ENCODE results near the gene RHOG. TPM values are rescaled to one million over a fixed set of nuclear protein-coding genes. Genes with fewer than 3 reads are reported as not detected.

RHOG gene
- total RNA-seq, 2 experiments from 2014 or later = 158 to 172 TPM

GRCh38 chr11:3840004-3840869 lies 522 bp downstream of the RHOG start:
- H3K4me1 Mint-ChIP-seq = peaks cover 61% of the 10 kb centered on the region
- ChIA-PET POLR2A (interaction anchor here (0.9 kb wide), 1 partner anchor 107 kb away, joined by 4 read pairs; no protein-coding TSS in a partner anchor), CTCF (interaction anchor here (1.0 to 19.7 kb wide), 12 partner anchors 8 to 245 kb away, joined by 3 to 355 read pairs (median 9); partner anchors contain the start of genes PGAP2 and STIM1)
- no peaks in the 10 kb centered on the region for H3K9me3 Mint-ChIP-seq
- peak overlapping the region; percentile 94 for H3K4me3 Mint-ChIP-seq
- peak; percentile 38 for DNase-seq
- H3K27ac Mint-ChIP-seq = peak overlapping the region; percentile 99
- peaks cover 30% of the 10 kb centered on the region for H3K36me3 Mint-ChIP-seq (ENCODE audit: low read depth)
- no peaks in the 10 kb centered on the region for H3K27me3 Mint-ChIP-seq

GRCh38 chr11:3838504-3838903 lies 2.3 kb downstream of the RHOG start:
- Mint-ChIP-seq H3K27ac (peak overlapping the region; percentile 99), H3K9me3 (no peaks in the 10 kb centered on the region), H3K36me3 (ENCODE audit: low read depth) (peaks cover 47% of the 10 kb centered on the region), H3K4me3 (peak overlapping the region; percentile 94), H3K4me1 (peaks cover 68% of the 10 kb centered on the region), H3K27me3 (no peaks in the 10 kb centered on the region)
- ChIA-PET CTCF (interaction anchor here (1.0 to 19.7 kb wide), 6 partner anchors 12 to 234 kb away, joined by 3 to 355 read pairs (median 4); partner anchors contain the start of gene STIM1), POLR2A (no interaction called here)
- DNase-seq = no peak

- Mint-ChIP-seq H3K27ac (peak overlapping the region; percentile 99), H3K36me3 (ENCODE audit: low read depth) (peaks cover 53% of the 10 kb centered on the region), H3K9me3 (no peaks in the 10 kb centered on the region), H3K4me1 (peaks cover 68% of the 10 kb centered on the region), H3K4me3 (peak overlapping the region; percentile 94), H3K27me3 (no peaks in the 10 kb centered on the region)
- ChIA-PET POLR2A (no interaction called here), CTCF (interaction anchor here (0.8 to 19.7 kb wide), 10 partner anchors 9 to 235 kb away, joined by 3 to 355 read pairs (median 4); partner anchors contain the start of genes PGAP2 and STIM1)
- no peak for DNase-seq
Observed at GRCh38 chr11:3837793-3838192, 3.0 kb downstream of the RHOG start.

GRCh38 chr11:3836903-3837302 lies 3.9 kb downstream of the RHOG start:
- H3K4me3 Mint-ChIP-seq = peak overlapping the region; percentile 94
- no peaks in the 10 kb centered on the region for H3K27me3 Mint-ChIP-seq
- no peaks in the 10 kb centered on the region for H3K9me3 Mint-ChIP-seq
- peaks cover 55% of the 10 kb centered on the region for H3K36me3 Mint-ChIP-seq (ENCODE audit: low read depth)
- CTCF ChIA-PET = interaction anchor here (0.8 to 19.7 kb wide), 8 partner anchors 8 to 236 kb away, joined by 3 to 355 read pairs (median 4); partner anchors contain the start of genes PGAP2 and STIM1
- POLR2A ChIA-PET = no interaction called here
- DNase-seq = peak; percentile 66
- H3K27ac Mint-ChIP-seq = peak overlapping the region; percentile 99
- peaks cover 73% of the 10 kb centered on the region for H3K4me1 Mint-ChIP-seq

GRCh38 chr11:3835751-3836150 lies 5.0 kb downstream of the RHOG start:
- Mint-ChIP-seq H3K9me3 (no peaks in the 10 kb centered on the region), H3K4me1 (peaks cover 81% of the 10 kb centered on the region), H3K27me3 (no peaks in the 10 kb centered on the region), H3K4me3 (peak overlapping the region; percentile 61), H3K27ac (peak overlapping the region; percentile 78), H3K36me3 (ENCODE audit: low read depth) (peaks cover 65% of the 10 kb centered on the region)
- no peak for DNase-seq
- CTCF ChIA-PET = interaction anchor here (1.1 to 19.7 kb wide), 5 partner anchors 17 to 27 kb away, joined by 3 to 355 read pairs (median 4); partner anchors contain the start of genes PGAP2 and STIM1
- POLR2A ChIA-PET = no interaction called here

- no peak for DNase-seq
Observed at GRCh38 chr11:3834664-3835461, 5.9 kb downstream of the RHOG start.

GRCh38 chr11:3834349-3834663 lies 6.5 kb downstream of the RHOG start:
- Mint-ChIP-seq H3K4me1 (peaks cover 83% of the 10 kb centered on the region), H3K9me3 (no peaks in the 10 kb centered on the region), H3K36me3 (ENCODE audit: low read depth) (peaks cover 67% of the 10 kb centered on the region), H3K27me3 (no peaks in the 10 kb centered on the region), H3K4me3 (peak overlapping the region; percentile 61), H3K27ac (peak overlapping the region; percentile 78)
- ChIA-PET POLR2A (no interaction called here), CTCF (interaction anchor here (0.7 to 19.7 kb wide), 2 partner anchors 20 to 238 kb away, joined by 3 to 355 read pairs; partner anchors contain the start of gene STIM1)
- no peak for DNase-seq

More at GRCh38 chr11:3834664-3835461, 5.9 kb downstream of the RHOG start:
- Mint-ChIP-seq H3K9me3 (no peaks in the 10 kb centered on the region), H3K36me3 (ENCODE audit: low read depth) (peaks cover 68% of the 10 kb centered on the region), H3K4me3 (peak overlapping the region; percentile 61), H3K4me1 (peaks cover 84% of the 10 kb centered on the region), H3K27ac (peak overlapping the region; percentile 78), H3K27me3 (no peaks in the 10 kb centered on the region)
- ChIA-PET CTCF (interaction anchor here (1.1 to 19.7 kb wide), 4 partner anchors 16 to 26 kb away, joined by 3 to 355 read pairs (median 8); partner anchors contain the start of genes PGAP2 and STIM1), POLR2A (no interaction called here)

GRCh38 chr11:3833449-3833848 lies 7.3 kb downstream of the RHOG start:
- no peaks in the 10 kb centered on the region for H3K9me3 Mint-ChIP-seq
- no peak for DNase-seq
- peaks cover 77% of the 10 kb centered on the region for H3K4me1 Mint-ChIP-seq
- POLR2A ChIA-PET = no interaction called here
- H3K4me3 Mint-ChIP-seq = no peak overlapping the region
- no peaks in the 10 kb centered on the region for H3K27me3 Mint-ChIP-seq
- peaks cover 61% of the 10 kb centered on the region for H3K36me3 Mint-ChIP-seq (ENCODE audit: low read depth)
- CTCF ChIA-PET = interaction anchor here (1.0 to 19.7 kb wide), 3 partner anchors 8 to 23 kb away, joined by 4 to 355 read pairs (median 16); partner anchors contain the start of genes RHOG and STIM1
- peak overlapping the region; percentile 78 for H3K27ac Mint-ChIP-seq

- H3K4me3 Mint-ChIP-seq = no peak overlapping the region
- H3K9me3 Mint-ChIP-seq = no peaks in the 10 kb centered on the region
- H3K36me3 Mint-ChIP-seq (ENCODE audit: low read depth) = peaks cover 60% of the 10 kb centered on the region
- no peak for DNase-seq
- H3K27me3 Mint-ChIP-seq = no peaks in the 10 kb centered on the region
- H3K27ac Mint-ChIP-seq = peak overlapping the region; percentile 70
- POLR2A ChIA-PET = no interaction called here
- CTCF ChIA-PET = interaction anchor here (1.0 to 19.7 kb wide), 3 partner anchors 8 to 23 kb away, joined by 4 to 355 read pairs (median 16); partner anchors contain the start of genes RHOG and STIM1
- peaks cover 74% of the 10 kb centered on the region for H3K4me1 Mint-ChIP-seq
Observed at GRCh38 chr11:3832816-3833215, 7.9 kb downstream of the RHOG start.

GRCh38 chr11:3831378-3832239 lies 9.2 kb downstream of the RHOG start:
- H3K4me3 Mint-ChIP-seq = no peak overlapping the region
- H3K36me3 Mint-ChIP-seq (ENCODE audit: low read depth) = peaks cover 69% of the 10 kb centered on the region
- POLR2A ChIA-PET = interaction anchor here (0.6 kb wide), 1 partner anchor 127 kb away, joined by 3 read pairs; no protein-coding TSS in a partner anchor

GRCh38 chr11:3830730-3831129 lies 10.0 kb downstream of the RHOG start:
- Mint-ChIP-seq H3K9me3 (no peaks in the 10 kb centered on the region), H3K27ac (peak overlapping the region; percentile 37), H3K4me1 (peaks cover 70% of the 10 kb centered on the region), H3K36me3 (ENCODE audit: low read depth) (peaks cover 78% of the 10 kb centered on the region), H3K4me3 (no peak overlapping the region), H3K27me3 (no peaks in the 10 kb centered on the region)
- ChIA-PET CTCF (interaction anchor here (1.2 to 19.7 kb wide), 4 partner anchors 11 to 75 kb away, joined by 3 to 355 read pairs (median 10); partner anchors contain the start of genes RHOG and STIM1), POLR2A (no interaction called here)
- DNase-seq = no peak

More at GRCh38 chr11:3831378-3832239, 9.2 kb downstream of the RHOG start:
- Mint-ChIP-seq H3K27me3 (no peaks in the 10 kb centered on the region), H3K9me3 (no peaks in the 10 kb centered on the region), H3K4me1 (peaks cover 68% of the 10 kb centered on the region), H3K27ac (peak overlapping the region; percentile 70)
- no peak for DNase-seq
- CTCF ChIA-PET = interaction anchor here (0.9 to 19.7 kb wide), 5 partner anchors 10 to 241 kb away, joined by 4 to 355 read pairs (median 6); partner anchors contain the start of genes RHOG and STIM1

All from activated CD4-positive, alpha-beta T cell treated with anti-CD3 and anti-CD28 coated beads, Interleukin-2, amount 10 ng/mL, durations not matched to agents 7 days and 5 days (primary cell).